ENCODE results near the gene CNR1. TPM values are rescaled to one million over a fixed set of nuclear protein-coding genes. Genes with fewer than 3 reads are reported as not detected.

CNR1 gene
- total RNA-seq, 1 donor from 2014 or later: 1.00 TPM

GRCh38 chr6:88161940-88162339 lies 4.2 kb downstream of the CNR1 start:
- H3K4me1 ChIP-seq (ENCODE audit: insufficient read depth, low read length): peaks cover 4% of the 10 kb centered on the region
- no peak for DNase-seq (ENCODE audit: low read depth)
- no peak overlapping the region for H3K4me3 ChIP-seq (ENCODE audit: insufficient read depth, low read depth, low read length)
- H3K36me3 ChIP-seq (ENCODE audit: insufficient read depth, low read length): no peaks in the 10 kb centered on the region
- no peak overlapping the region for H3K4me3 Mint-ChIP-seq (ENCODE audit: unreplicated experiment)
- no peak overlapping the region for H3K9ac ChIP-seq (ENCODE audit: low read length)
- H3K9me3 Mint-ChIP-seq (ENCODE audit: unreplicated experiment): no peaks in the 10 kb centered on the region
- peaks cover 25% of the 10 kb centered on the region for H3K27me3 ChIP-seq (ENCODE audit: insufficient read depth, low read length)
- TF ChIP-seq CTCF (IDR thresholded peaks at IDR 0.05; ENCODE audit: insufficient read depth, low read depth, low read length) (no peak), EZH2 (IDR thresholded peaks at IDR 0.05; ENCODE audit: insufficient read depth, low read length) (no peak)
- H2AFZ ChIP-seq (ENCODE audit: low read depth, low read length): no peak overlapping the region
- H3K27ac Mint-ChIP-seq (ENCODE audit: unreplicated experiment): no peak overlapping the region
- peaks cover 18% of the 10 kb centered on the region for H3K27me3 Mint-ChIP-seq (ENCODE audit: low read depth, unreplicated experiment)
- H3K27ac ChIP-seq (ENCODE audit: low read depth, low read length): no peak overlapping the region
- no peak overlapping the region for H3K4me2 ChIP-seq (ENCODE audit: low read length)
- no peaks in the 10 kb centered on the region for H3K9me3 ChIP-seq (ENCODE audit: insufficient read depth, low read depth, low read length)
- FAIRE-seq: no peak
- no peaks in the 10 kb centered on the region for H3K79me2 ChIP-seq (ENCODE audit: insufficient read depth, low read length)
- no peaks in the 10 kb centered on the region for H3K36me3 Mint-ChIP-seq (ENCODE audit: low read depth, unreplicated experiment)
- no peaks in the 10 kb centered on the region for H3K4me1 Mint-ChIP-seq (ENCODE audit: low read depth, unreplicated experiment)
- no peaks in the 10 kb centered on the region for H4K20me1 ChIP-seq (ENCODE audit: insufficient read depth, low read length)

GRCh38 chr6:88157106-88157505 lies 9.0 kb downstream of the CNR1 start:
- Histone ChIP-seq H2AFZ (ENCODE audit: low read depth, low read length) (no peak overlapping the region), H3K4me1 (ENCODE audit: insufficient read depth, low read length) (no peaks in the 10 kb centered on the region), H3K9me3 (ENCODE audit: insufficient read depth, low read depth, low read length) (no peaks in the 10 kb centered on the region), H3K4me2 (ENCODE audit: low read length) (no peak overlapping the region), H3K27ac (ENCODE audit: low read depth, low read length) (no peak overlapping the region), H4K20me1 (ENCODE audit: insufficient read depth, low read length) (no peaks in the 10 kb centered on the region), H3K4me3 (ENCODE audit: insufficient read depth, low read depth, low read length) (no peak overlapping the region), H3K27me3 (ENCODE audit: insufficient read depth, low read length) (no peaks in the 10 kb centered on the region), H3K9ac (ENCODE audit: low read length) (no peak overlapping the region), H3K36me3 (ENCODE audit: insufficient read depth, low read length) (no peaks in the 10 kb centered on the region), H3K79me2 (ENCODE audit: insufficient read depth, low read length) (no peaks in the 10 kb centered on the region)
- TF ChIP-seq EZH2 (IDR thresholded peaks at IDR 0.05; ENCODE audit: insufficient read depth, low read length) (no peak), CTCF (IDR thresholded peaks at IDR 0.05; ENCODE audit: insufficient read depth, low read depth, low read length) (peak; percentile 3)
- H3K27me3 Mint-ChIP-seq (ENCODE audit: low read depth, unreplicated experiment): no peaks in the 10 kb centered on the region
- FAIRE-seq: no peak
- no peaks in the 10 kb centered on the region for H3K36me3 Mint-ChIP-seq (ENCODE audit: low read depth, unreplicated experiment)
- no peak overlapping the region for H3K27ac Mint-ChIP-seq (ENCODE audit: unreplicated experiment)
- no peak for DNase-seq (ENCODE audit: low read depth)
- H3K4me1 Mint-ChIP-seq (ENCODE audit: low read depth, unreplicated experiment): no peaks in the 10 kb centered on the region
- H3K9me3 Mint-ChIP-seq (ENCODE audit: unreplicated experiment): no peaks in the 10 kb centered on the region
- H3K4me3 Mint-ChIP-seq (ENCODE audit: unreplicated experiment): no peak overlapping the region

- no peak overlapping the region for H3K27ac Mint-ChIP-seq (ENCODE audit: unreplicated experiment)
- no peaks in the 10 kb centered on the region for H3K36me3 ChIP-seq (ENCODE audit: insufficient read depth, low read length)
- no peaks in the 10 kb centered on the region for H3K4me1 ChIP-seq (ENCODE audit: insufficient read depth, low read length)
- no peak overlapping the region for H3K4me3 Mint-ChIP-seq (ENCODE audit: unreplicated experiment)
- H3K9me3 Mint-ChIP-seq (ENCODE audit: unreplicated experiment): peaks cover 4% of the 10 kb centered on the region
- TF ChIP-seq EZH2 (IDR thresholded peaks at IDR 0.05; ENCODE audit: insufficient read depth, low read length) (no peak), CTCF (IDR thresholded peaks at IDR 0.05; ENCODE audit: insufficient read depth, low read depth, low read length) (no peak)
- no peak overlapping the region for H3K9ac ChIP-seq (ENCODE audit: low read length)
- no peaks in the 10 kb centered on the region for H3K36me3 Mint-ChIP-seq (ENCODE audit: low read depth, unreplicated experiment)
- no peaks in the 10 kb centered on the region for H3K9me3 ChIP-seq (ENCODE audit: insufficient read depth, low read depth, low read length)
- no peaks in the 10 kb centered on the region for H4K20me1 ChIP-seq (ENCODE audit: insufficient read depth, low read length)
- no peaks in the 10 kb centered on the region for H3K27me3 ChIP-seq (ENCODE audit: insufficient read depth, low read length)
- H3K79me2 ChIP-seq (ENCODE audit: insufficient read depth, low read length): no peaks in the 10 kb centered on the region
- no peak overlapping the region for H3K4me3 ChIP-seq (ENCODE audit: insufficient read depth, low read depth, low read length)
- peaks cover 16% of the 10 kb centered on the region for H3K27me3 Mint-ChIP-seq (ENCODE audit: low read depth, unreplicated experiment)
- no peak overlapping the region for H3K27ac ChIP-seq (ENCODE audit: low read depth, low read length)
- FAIRE-seq (no peak), DNase-seq (ENCODE audit: low read depth) (no peak)
- H2AFZ ChIP-seq (ENCODE audit: low read depth, low read length): no peak overlapping the region
- H3K4me1 Mint-ChIP-seq (ENCODE audit: low read depth, unreplicated experiment): no peaks in the 10 kb centered on the region
- no peak overlapping the region for H3K4me2 ChIP-seq (ENCODE audit: low read length)
Measured at GRCh38 chr6:88145298-88145963, 20.7 kb downstream of the CNR1 start.
